Ishikawa (cell line): ENCODE data around the gene RNF227.

Experiments used
- CEBPB ChIP-seq: IDR thresholded peaks from 2 replicates; pipeline ENCODE4 v1.6.1; 2012
- CREB1 ChIP-seq: IDR thresholded peaks from 2 replicates; pipeline ENCODE4 v1.6.1; 2012; ENCODE audit warnings: low read depth
- EGR1 ChIP-seq: IDR thresholded peaks from 2 replicates; pipeline ENCODE4 v1.6.1; 2012
- EP300 ChIP-seq: IDR thresholded peaks from 2 replicates; pipeline ENCODE4 v1.6.1; 2012; ENCODE audit warnings: borderline replicate concordance
- FOXM1 ChIP-seq: IDR thresholded peaks from 2 replicates; pipeline ENCODE4 v1.6.1; 2012; ENCODE audit warnings: low read depth, borderline replicate concordance
- NFIC ChIP-seq: IDR thresholded peaks from 2 replicates; pipeline ENCODE4 v1.6.1; 2012
- RAD21 ChIP-seq: IDR thresholded peaks from 2 replicates; pipeline ENCODE4 v1.6.1; 2012; ENCODE audit warnings: low read depth
- TAF1 ChIP-seq: IDR thresholded peaks from 2 replicates; pipeline ENCODE4 v1.6.1; 2012; ENCODE audit warnings: low read depth, mild to moderate bottlenecking
- TCF12 ChIP-seq: IDR thresholded peaks from 2 replicates; pipeline ENCODE4 v1.6.1; 2012; ENCODE audit warnings: low read depth
- TEAD4 ChIP-seq: IDR thresholded peaks from 2 replicates; pipeline ENCODE4 v1.6.1; 2012
- YY1 ChIP-seq: IDR thresholded peaks from 2 replicates; pipeline ENCODE4 v1.6.1; 2012; ENCODE audit warnings: low read depth
- ZBTB7A ChIP-seq: IDR thresholded peaks from 2 replicates; pipeline ENCODE4 v1.6.1; 2012; ENCODE audit warnings: low read depth
- TF ChIP-seq, protein P1 (sequence below): IDR thresholded peaks from 2 replicates; pipeline ENCODE4 v1.6.1; 2012; ENCODE audit warnings: low read depth, mild to moderate bottlenecking
- TF ChIP-seq, protein P2 (sequence below): IDR thresholded peaks from 2 replicates; pipeline ENCODE4 v1.6.1; 2012
- TF ChIP-seq, protein P3 (sequence below): IDR thresholded peaks from 2 replicates; pipeline ENCODE4 v1.6.1; 2012

Gene RNF227

DNA sequence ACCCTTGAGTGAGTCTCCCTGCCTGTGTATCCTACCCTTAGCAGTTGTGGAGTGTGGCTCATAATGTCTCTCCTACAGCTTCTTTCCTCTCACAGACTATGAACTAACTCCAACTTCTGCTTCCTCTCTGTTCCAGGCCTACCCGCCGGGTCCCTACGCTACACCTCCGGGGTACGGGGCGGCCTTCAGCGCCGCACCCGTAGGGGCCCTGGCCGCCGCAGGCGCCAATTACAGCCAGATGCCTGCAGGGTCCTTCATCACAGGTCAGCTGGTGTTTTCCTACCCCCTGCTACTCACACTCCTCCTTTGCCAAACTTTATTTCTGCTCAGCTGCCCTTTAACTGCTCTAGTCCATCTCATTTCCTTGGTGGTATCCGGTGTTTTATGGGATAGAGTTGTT, 5.4 kb downstream of the RNF227 start:
- no peak for TF ChIP-seq TCF12
- no peak for TF ChIP-seq YY1
- no peak for TF ChIP-seq NFIC
- TF ChIP-seq, protein P1, sequence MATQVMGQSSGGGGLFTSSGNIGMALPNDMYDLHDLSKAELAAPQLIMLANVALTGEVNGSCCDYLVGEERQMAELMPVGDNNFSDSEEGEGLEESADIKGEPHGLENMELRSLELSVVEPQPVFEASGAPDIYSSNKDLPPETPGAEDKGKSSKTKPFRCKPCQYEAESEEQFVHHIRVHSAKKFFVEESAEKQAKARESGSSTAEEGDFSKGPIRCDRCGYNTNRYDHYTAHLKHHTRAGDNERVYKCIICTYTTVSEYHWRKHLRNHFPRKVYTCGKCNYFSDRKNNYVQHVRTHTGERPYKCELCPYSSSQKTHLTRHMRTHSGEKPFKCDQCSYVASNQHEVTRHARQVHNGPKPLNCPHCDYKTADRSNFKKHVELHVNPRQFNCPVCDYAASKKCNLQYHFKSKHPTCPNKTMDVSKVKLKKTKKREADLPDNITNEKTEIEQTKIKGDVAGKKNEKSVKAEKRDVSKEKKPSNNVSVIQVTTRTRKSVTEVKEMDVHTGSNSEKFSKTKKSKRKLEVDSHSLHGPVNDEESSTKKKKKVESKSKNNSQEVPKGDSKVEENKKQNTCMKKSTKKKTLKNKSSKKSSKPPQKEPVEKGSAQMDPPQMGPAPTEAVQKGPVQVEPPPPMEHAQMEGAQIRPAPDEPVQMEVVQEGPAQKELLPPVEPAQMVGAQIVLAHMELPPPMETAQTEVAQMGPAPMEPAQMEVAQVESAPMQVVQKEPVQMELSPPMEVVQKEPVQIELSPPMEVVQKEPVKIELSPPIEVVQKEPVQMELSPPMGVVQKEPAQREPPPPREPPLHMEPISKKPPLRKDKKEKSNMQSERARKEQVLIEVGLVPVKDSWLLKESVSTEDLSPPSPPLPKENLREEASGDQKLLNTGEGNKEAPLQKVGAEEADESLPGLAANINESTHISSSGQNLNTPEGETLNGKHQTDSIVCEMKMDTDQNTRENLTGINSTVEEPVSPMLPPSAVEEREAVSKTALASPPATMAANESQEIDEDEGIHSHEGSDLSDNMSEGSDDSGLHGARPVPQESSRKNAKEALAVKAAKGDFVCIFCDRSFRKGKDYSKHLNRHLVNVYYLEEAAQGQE = no peak
- TF ChIP-seq TEAD4 = no peak
- no peak for TF ChIP-seq RAD21
- no peak for TF ChIP-seq EGR1

DNA sequence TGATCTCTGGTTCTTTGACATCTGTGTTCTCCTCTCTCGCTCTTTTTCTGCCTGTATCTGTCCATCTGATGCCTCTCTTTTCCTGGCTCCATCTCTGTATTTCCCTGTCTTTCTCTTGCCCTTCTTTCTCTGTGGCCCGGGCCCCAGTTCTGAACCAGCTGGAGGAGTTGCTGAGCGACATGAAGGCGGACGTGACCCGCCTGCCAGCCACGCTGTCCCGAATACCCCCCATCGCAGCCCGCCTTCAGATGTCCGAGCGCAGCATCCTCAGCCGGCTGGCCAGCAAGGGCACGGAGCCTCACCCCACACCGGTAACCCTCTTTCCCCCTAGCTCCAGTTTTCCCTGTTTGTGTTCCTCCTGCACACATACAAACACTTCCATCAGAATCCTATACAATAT, 5.8 kb downstream of the RNF227 start:
- TF ChIP-seq ZBTB7A (no peak), CREB1 (no peak), EP300 (no peak), TAF1 (no peak), FOXM1 (no peak), TEAD4 (no peak), CEBPB (no peak), NFIC (no peak), EGR1 (no peak), TCF12 (no peak), RAD21 (no peak), YY1 (no peak)
- TF ChIP-seq, protein P1 = no peak
- TF ChIP-seq, protein P2, sequence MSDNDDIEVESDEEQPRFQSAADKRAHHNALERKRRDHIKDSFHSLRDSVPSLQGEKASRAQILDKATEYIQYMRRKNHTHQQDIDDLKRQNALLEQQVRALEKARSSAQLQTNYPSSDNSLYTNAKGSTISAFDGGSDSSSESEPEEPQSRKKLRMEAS = no peak
- TF ChIP-seq, protein P3, sequence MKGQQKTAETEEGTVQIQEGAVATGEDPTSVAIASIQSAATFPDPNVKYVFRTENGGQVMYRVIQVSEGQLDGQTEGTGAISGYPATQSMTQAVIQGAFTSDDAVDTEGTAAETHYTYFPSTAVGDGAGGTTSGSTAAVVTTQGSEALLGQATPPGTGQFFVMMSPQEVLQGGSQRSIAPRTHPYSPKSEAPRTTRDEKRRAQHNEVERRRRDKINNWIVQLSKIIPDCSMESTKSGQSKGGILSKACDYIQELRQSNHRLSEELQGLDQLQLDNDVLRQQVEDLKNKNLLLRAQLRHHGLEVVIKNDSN = no peak

DNA sequence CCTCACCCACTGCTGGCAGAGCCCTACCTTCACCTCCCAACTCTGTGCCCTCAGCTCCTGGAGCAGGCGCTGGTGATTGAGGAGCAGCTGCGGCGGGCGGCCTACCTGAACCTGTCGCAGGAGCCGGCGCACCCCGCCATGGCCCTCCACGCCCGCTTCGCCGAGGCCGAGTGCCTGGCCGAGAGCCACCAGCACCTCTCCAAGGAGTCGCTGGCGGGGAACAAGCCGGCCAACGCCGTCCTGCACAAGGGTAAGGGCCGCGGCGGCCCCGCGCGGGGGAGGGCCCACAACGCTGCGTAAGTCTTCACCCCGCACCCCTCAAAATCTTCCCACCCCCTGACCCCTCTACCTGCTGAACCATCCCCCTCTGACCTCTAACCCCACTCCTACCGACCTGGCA, 7.0 kb downstream of the RNF227 start:
- no peak for TF ChIP-seq CREB1
- TF ChIP-seq, protein P3 = no peak
- no peak for TF ChIP-seq YY1

DNA sequence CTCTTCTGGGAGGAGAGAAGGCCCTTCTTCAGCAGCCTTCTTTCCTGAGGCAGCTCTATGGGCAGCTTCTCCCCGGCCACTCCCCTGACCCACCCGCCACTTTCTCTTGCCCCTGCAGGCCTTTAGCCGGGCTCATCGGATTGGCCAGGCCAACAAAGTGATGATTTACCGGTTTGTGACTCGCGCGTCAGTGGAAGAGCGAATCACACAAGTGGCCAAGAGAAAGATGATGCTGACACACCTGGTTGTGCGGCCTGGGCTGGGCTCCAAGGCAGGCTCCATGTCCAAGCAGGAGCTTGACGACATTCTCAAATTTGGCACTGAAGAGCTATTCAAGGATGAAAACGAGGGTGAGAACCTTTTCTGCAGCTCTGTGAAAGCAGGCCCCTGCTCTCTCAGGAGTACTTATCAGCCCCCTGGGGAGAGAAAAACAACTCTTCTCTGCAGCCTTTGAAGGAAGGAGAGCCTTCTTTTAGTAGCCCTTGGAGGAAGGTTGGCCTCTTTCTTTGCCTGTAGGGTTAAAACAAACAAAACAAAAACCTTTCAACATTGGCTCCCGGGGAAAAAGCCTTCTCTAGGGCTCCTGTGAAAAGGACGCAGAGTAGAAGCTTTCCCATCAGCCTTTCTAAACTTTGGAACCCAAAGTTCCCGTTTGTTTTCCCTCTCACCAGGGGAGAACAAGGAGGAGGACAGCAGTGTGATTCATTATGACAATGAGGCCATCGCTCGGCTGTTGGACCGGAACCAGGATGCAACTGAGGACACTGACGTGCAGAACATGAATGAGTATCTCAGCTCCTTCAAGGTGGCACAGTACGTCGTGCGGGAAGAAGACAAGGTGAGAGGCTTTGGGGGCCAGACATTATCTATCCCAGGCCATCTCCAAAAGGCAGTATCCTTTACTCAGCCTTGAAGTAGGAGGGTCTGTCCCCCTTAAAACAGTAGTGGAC, 12.7 kb downstream of the RNF227 start:
- TF ChIP-seq RAD21 = no peak
- no peak for TF ChIP-seq FOXM1
- TF ChIP-seq TCF12 = no peak
- TF ChIP-seq NFIC = no peak
- no peak for TF ChIP-seq CREB1
- no peak for TF ChIP-seq EP300
- no peak for TF ChIP-seq TEAD4
- TF ChIP-seq, protein P3 = no peak
- TF ChIP-seq, protein P2 = no peak
- no peak for TF ChIP-seq ZBTB7A
- no peak for TF ChIP-seq EGR1
- TF ChIP-seq TAF1 = no peak
- TF ChIP-seq, protein P1 = no peak
